Suppressor macrophage (primary cell): ENCODE data around the gene KLB.
"Not testable (repeated sequence)": the region's sequence is repeated elsewhere in the genome, so short reads cannot be mapped to it uniquely, and the experiment has no call there.

Experiments used
- DNase-seq, 4 experiments: peaks; one replicate each; pipeline ENCODE4 v3.0.0-alpha.2; 2020 to 2022

The KLB gene

DNA sequence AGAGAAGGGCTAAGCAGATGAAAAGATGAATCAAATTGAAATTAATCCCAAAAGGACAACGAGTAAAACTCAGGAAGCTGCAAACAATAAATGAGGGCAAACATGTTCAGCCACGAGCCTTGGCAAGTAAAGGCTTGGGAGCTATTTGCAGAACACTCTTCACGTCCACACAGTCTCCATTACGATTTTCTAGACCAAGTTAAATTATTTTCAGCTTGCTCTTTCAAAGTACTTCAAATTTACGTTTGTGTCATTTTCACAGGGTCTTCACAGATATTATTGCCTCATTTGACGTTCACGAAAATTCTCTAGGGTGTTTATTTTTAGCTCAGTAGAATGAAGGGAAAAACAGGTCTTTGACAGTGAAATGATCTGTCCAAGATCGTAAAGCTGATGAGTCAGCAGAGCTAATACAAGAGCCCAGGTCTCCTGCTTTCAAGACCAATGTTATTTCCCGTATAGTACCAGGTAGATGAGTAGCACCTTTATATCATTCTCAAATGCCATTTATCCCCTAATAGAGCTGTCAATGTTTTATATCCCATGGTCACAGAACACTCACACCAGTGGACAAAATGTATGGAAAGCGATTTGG, 20.9 kb downstream of the KLB start:
- no peak for DNase-seq

DNA sequence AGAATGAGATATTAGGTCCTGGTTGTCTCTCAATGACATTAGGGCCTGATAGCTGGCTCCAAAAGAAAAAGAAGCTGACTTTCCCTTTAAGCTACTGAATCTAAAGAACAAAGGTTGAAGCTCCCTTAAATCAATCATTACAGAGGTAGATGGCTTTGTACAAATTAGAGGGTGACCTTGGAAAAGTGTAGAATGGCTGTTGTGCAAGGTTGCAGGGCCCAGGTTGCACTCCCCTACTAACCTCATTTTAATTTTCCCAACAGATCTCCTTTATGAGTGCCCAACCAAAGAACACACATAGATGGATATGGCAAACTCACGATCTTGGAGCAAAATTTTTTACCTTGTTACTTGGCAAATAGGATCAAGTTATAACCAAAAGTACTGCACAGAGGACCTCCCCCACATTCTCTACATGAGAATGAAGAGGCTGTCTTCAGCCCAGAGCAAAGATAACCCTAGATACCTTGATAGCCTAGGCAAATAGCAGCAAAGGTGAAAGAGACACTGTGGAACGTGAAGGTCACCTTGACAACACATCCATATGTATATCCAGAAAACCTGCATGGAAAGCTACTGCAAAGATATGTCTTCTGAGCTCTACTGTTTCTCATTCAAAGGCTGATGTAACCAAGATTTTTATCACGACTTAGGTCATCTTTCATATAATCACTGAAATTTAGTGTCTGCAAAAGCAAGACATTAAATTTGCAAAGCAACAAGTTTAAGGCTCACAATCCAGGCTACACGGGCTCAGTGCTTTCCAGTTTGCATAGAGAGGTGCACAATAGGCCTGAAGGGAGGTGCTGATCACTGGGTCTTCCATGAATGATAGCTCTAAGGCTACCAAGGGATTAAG, 23.0 kb downstream of the KLB start:
- DNase-seq, result no peak

DNA sequence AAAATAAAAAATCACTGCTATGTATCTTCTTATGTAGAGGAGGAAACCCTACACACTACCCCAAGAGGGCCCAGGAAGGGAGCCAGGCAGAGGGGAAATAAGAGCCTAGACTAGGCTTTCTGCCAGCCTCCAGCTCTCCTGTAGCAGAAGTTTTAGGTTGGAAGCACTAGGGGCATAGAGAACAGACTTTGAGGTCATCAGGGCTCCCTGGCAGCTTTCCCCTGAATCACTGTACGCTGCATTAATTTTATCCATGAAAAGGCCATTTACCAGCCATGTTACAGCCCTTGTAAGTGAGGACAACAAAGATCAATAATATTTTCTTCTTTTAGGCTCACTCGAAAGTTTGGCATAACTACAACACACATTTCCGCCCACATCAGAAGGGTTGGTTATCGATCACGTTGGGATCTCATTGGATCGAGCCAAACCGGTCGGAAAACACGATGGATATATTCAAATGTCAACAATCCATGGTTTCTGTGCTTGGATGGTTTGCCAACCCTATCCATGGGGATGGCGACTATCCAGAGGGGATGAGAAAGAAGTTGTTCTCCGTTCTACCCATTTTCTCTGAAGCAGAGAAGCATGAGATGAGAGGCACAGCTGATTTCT, 27.3 kb downstream of the KLB start:
- DNase-seq, result no peak

DNA sequence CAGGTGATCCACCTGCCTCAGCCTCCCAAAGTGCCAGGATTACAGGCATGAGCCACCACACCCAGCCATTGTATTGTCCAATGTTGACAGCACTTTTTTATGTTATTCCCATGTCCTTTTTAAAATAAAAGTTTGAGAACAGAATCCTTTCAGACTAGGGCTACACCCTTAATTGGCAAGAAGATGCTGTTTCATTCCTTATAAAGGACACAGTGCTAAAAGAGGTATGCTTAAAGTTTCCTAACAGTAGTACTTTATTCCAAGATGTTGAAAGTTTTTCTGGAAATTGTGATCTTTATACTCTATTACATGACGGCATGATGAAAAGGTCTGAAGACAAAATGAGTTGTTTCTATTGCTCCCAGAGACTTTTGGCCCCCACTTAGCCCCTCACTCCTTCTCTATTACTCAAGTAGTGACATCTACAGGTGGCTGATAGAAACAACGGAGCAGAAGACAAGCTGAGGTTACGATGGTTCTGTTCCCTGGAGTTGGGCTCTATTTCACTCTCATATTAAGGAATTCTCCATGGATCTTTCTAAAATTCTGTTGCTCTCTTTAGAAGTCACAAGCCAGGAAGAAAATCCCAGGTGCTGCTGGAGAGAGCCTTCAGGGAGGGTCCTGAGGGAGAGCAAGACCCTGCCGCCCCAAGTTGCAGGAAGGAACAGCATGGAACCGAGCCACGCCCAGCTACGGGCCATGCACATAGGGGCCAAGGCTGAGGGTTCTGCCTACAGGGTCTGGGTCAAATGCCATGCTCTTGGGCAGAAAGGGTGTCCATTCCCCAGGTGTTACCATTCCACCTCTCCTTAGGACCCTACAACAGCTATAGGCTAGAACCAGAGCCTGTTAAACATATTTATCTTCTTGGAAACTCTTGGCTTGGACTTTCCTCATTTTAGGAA, 29.2 kb downstream of the KLB start:
- no peak for DNase-seq

DNA sequence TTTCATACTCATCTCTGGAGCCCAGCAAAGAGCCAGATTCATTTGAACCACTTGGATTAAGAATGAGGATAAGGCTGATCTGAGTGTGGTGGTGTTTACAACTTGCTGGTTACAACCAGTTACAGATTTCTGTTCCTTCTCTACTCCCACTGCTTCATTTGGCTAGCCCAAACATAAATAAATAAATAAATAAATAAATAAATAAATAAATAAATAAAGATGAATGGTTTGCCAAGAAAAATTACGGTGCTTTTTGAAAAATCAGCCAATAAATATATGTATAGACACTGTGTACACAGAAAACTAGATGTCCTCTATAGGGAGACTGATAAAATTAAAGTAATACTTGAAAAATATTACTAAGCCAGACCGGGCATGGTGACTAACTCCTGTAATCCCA, 34.9 kb downstream of the KLB start:
- no peak for DNase-seq

DNA sequence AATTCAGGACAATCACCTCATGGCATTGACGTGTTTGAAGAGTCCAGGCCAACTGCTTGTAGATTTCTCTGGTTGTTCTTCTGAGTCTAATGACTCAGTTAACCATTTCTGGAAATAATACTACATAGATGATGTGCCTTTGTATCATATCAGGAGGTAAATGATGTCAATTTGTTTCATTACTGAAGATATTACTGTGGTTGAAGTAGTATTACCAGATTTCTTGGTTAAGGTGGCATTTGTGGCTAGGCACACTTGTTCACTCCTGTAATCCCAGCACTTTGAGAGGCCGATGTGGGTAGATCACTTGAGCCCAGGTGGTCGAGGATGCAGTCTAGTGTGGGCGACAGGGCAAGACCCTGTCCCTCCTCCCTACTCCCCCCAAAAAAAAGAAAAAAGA, 36.3 kb downstream of the KLB start:
- DNase-seq, result no peak

DNA sequence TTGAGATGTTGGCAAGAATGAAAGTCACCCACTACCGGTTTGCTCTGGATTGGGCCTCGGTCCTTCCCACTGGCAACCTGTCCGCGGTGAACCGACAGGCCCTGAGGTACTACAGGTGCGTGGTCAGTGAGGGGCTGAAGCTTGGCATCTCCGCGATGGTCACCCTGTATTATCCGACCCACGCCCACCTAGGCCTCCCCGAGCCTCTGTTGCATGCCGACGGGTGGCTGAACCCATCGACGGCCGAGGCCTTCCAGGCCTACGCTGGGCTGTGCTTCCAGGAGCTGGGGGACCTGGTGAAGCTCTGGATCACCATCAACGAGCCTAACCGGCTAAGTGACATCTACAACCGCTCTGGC, 39.7 kb downstream of the KLB start:
- DNase-seq, result no peak

DNA sequence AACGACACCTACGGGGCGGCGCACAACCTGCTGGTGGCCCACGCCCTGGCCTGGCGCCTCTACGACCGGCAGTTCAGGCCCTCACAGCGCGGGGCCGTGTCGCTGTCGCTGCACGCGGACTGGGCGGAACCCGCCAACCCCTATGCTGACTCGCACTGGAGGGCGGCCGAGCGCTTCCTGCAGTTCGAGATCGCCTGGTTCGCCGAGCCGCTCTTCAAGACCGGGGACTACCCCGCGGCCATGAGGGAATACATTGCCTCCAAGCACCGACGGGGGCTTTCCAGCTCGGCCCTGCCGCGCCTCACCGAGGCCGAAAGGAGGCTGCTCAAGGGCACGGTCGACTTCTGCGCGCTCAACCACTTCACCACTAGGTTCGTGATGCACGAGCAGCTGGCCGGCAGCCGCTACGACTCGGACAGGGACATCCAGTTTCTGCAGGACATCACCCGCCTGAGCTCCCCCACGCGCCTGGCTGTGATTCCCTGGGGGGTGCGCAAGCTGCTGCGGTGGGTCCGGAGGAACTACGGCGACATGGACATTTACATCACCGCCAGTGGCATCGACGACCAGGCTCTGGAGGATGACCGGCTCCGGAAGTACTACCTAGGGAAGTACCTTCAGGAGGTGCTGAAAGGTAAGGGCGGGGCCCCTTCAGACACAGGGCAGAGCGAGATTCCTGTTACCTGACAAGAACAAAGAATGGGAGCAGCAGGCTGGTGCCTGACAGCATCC, 40.3 kb downstream of the KLB start:
- DNase-seq, result peak; percentile 27 to 77 (median 60)

DNA sequence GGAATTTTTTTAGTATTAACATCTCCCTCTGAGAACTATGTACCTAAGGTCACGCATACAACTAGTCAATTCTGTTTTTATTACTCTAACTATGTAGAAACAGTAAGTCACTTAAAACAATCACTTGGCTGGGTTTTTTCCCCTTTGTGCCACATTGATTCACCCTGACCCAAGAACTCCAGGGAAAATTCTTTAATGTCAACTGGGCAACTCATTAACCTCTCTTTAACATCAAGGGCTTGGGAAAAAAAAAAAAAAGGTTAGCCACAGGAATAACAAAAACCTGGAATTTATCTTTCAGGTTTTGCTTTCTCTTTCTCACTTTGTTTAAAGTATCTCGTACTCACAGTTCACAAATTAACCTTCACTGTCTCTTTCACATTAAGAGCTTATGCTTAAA, 43.9 kb downstream of the KLB start:
- DNase-seq, result no peak

DNA sequence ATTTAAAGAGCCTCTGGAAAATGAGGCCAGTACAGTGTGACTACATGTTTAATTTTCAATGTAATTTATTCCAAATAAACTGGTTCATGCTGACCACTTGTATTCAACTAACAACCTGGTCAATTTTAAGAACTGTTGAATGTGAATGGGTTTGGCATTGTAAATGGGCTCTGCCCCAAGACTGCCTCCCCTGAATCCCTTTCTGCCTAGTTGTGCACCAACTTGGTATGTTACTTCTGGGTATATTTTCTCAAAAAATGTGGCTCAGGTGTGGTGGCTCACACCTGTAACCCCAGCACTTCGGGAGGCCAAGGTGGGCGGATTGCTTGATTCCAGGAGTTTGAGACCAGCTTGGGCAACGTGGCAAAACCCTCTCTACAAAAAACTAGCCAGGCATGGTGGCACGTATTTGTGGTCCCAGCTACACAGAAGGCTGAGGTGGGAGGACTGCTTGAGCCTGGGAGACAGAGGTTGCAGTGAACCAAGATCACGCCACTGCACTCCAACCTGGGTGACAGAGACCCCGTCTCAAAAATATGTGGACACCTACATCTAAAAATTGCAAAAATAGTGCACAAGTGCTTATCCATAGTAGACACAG, 44.8 kb downstream of the KLB start:
- DNase-seq, result no peak

DNA sequence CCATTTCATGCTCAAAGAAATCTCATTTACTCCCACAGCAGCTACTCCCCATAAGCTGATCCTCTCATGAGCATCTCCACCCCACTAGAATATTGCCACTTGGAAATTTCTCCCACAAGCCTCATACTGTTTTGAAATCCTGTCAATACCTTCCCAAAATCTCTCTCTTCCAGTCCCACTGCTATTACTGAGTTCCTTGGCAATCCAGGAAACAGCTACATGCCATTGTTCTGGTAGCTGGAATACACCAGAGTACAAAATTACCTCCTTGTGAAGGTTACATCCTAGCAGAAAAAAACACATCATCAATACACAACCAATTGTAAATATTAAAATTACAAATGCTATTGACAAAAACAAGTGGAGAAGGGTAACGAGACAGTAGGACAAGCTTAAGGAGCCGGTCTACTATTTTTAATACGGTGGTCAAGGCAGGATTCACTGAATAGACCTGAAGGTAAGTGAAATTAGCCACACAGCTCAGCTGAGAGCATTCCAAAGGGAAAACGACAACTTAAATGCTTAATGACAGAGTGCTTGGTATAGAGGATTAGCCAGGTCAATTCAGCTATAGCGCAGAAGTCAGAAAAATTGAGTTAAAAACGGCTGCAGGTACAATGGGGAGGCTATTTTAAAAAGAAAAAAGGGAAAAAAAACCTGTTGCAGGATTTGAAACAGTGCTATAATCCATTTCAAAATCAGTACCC, 45.6 kb downstream of the KLB start:
- no peak for DNase-seq

DNA sequence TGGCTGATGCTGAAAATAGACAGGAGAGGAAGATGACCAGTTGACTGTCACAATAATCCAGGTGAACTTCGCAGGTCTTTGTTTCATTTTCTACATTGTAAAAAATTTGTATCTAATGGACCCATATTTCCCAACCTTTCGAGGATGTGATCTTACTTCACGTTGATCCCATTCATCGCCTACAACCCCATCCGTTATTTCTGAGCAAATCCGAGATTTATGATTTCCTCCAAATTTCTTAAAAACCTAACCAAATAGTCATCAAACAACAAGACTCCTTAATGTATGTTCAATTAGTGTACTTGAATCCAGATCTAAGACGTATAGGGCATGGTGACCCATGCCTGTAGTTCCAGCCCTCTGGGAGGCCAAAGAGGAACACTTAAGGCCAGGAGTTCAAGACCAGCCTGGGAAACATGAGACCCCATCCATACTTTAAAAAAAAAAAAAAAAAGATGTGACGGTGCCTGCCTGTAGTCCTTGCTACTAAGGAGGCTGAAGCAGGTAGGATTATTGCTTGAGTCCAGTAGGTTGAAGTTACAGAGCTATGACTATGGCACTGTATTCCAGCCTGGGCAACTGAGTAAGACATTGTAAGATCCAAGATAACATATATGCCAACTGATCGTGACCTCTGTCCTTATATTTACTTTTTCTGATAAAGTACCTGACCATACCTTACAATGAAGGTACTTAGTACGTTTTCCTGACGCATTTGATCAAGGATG, 46.3 kb downstream of the KLB start:
- DNase-seq, result no peak

DNA sequence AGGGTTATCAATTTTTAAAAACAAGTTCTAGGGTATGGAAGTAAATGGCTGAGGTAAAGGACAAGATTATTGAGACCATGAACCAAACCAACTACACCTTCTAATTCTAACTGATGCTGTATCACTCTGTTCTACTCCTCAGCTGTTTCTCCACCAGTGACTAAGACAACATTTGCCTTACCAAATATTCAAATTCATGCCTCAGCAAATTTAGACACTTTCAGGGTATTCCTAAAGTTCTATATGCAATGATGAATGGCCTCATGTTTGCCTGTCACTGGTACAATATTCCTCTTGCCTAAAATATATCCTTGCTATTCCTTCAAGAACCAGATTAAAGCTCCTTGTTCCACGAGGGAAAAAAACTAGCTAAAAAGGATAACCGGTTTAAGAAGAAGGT, 47.0 kb downstream of the KLB start:
- DNase-seq, result no peak

DNA sequence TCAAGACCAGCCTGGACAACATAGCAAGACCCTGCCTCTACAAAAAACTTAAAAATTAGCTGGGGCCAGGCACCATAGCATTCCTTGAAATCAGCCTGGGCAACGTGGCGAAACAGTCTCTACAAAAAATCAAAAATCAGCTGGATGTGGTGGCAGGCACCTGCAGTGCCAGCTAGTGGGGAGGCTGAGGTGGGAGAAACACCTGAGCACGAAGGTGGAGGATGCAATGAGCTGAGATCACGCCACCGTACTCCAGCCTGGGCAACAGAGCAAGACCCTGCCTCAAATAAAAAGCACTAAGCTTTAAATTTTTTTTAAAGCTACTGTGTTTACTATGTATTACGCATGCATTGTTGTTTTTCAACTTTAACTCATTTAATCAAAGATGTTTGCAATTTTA, 48.8 kb downstream of the KLB start:
- DNase-seq, result no peak

DNA sequence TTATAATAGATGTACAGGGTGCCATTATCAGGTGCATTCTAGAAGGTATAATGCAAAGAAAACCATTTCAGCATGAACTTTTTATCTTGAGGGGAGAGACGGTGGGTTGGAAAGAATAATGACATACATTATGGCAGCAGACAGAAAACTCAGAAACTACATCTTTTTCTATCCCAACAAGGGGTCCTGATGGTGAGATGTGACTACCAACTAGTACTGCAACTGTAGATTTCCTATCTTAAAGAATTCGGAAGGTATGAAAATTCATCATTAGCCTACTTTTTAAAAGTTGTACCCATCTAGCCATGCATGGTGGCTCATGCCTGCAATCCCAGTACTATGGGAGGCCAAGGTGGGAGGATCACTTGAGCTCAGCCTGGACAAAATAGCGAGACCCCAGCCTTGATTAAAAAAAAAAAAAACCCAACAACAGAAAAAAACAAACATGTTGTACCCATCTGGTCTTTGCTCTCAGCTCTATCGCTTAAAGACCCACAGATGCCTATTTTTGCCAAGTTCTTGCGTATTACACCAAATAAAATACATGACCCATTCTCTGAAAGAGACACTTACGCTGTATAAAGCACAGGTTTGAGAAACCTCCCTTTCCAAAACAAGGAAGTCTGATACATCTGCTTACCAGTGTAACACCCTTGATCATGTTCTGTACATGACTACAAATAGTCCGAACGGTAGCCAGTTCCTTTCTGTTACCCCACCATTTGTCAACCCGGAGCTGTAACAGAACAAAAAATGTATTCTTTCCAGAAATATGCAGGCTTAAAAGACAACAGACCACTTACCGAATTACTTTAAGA, 50.4 kb downstream of the KLB start:
- no peak for DNase-seq

DNA sequence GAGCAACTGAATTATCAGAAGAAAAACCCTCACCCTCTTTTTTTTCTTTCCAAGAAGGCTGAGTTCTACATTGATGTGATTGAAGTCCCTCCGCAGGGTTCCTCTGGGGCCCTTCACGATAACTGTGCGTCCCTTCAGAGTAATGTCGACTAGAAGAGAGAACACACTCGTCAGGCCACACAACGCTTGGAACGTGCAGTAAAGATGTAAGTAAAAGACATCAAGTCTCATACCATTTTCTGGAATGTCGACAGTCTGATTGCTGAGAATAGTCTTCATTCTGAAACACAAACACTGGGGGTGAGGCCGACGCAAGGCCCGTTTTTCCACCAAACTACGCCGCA, 51.4 kb downstream of the KLB start:
- not testable (repeated sequence) for DNase-seq

DNA sequence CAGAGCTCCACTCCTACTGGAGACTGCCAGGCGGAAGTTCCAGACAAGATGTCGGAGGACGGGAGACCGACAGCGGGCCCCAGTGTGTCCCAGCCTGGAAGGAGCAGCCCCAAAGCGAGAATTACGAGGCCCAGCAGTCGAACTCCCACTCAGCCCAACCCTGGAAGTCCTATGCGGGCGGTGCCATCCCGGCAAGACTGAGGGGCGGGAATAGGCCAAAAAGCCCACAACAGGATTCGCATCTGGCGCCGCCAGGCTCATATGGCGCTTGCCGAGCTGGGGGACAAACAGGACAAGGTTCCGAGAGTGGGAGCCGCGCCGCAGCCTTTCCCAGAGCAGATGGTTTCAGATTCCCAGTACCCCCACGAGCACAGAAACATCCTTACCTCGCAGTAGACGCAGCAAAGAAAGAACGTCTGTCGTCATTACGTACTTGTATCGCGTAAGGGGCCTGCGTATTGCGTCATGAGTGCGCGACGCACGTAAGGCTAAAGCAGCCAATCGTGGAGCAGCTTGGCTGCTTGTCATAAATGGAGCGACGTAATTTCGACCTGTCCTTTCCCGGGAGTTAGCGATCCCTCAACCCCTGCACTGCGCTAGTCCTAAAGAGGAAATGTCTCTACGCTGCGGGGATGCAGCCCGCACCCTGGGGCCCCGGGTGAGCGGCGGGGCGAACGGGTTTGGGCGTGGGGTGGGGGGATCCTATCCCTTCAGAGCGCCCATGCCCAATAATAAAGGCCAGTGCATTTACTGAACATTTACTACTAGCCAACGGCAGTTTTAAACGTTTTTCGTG, 52.0 kb downstream of the KLB start, which contains the start of the genes LIAS and RPL9:
TSS of gene LIAS (plus strand) at position 552 of the 796 bp plus-strand sequence. CDS start at position 614, 62 bp downstream.
TSS of gene RPL9 (minus strand) at position 418 of the 796 bp plus-strand sequence. CDS start 483 bp downstream, outside the sequence.
- peak; percentile 98 to 99 (median 99) for DNase-seq

DNA sequence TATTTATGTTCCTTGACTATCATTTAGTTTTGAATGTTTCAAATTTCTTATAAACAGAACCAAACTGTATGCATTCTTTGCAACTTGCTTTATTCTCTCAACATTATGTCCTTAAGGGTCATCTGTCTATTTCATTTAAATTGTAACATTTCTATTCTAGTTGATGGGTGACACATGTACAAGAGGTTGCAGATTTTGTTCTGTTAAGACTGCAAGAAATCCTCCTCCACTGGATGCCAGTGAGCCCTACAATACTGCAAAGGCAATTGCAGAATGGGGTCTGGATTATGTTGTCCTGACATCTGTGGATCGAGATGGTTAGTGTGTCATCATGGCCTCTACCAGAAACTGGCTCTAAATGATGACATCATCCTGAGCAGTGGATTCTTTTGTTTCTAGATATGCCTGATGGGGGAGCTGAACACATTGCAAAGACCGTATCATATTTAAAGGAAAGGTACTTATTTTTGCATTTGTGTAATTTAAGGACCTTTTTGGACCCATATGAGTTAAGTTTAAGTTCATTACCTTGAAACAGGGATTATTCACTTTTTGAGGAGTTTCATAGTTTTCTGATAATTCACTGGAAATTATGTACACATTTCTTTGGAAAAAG, 58.3 kb downstream of the KLB start:
- peak in 2 of 4 experiments; percentile 37 to 38 for DNase-seq
